GM10847 (cell line): ENCODE results near the gene TP53I3.

Source experiments
- POLR2A ChIP-seq: IDR thresholded peaks from 2 replicates; pipeline ENCODE4 v1.6.1; 2011; ENCODE audit not compliant: insufficient read length; ENCODE audit errors: extremely low read depth

TP53I3 gene

DNA sequence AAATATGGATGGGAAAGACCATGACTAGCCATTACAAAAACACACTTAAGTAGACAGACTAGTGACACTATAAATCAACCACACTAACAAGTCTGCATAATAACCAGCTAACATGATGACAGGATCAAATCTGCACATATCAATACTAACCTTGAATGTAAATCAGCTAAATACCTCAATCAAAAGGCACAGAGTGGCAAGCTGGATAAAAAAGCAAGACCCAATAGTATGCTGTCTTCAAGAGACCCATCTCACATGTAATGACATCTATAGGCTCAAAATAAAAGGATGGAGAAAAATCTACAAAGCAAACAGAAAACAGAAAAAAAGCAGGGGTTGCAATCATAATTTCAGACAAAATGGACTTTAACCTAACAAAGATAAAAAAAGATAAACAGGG, 22.2 kb upstream of the TP53I3 start:
- no peak for TF ChIP-seq POLR2A

DNA sequence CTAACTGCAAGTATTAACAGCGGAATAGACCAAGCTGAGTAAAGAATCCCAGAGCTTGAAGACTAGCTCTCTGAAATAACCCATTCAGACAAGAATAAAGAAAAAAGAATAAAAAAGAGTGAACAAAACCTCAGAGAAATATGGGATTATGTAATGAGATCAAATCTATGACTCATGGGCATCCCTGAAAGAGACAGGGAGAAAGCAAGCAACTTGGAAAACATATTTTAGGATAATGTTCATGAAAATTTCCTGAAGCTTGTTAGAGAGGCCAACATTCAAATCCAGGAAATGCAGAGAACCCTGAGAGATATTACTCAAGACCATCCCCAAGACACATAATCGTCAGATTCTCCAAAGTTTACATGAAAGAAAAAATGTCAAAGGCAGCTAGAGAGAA, 21.2 kb upstream of the TP53I3 start:
- no peak for TF ChIP-seq POLR2A

DNA sequence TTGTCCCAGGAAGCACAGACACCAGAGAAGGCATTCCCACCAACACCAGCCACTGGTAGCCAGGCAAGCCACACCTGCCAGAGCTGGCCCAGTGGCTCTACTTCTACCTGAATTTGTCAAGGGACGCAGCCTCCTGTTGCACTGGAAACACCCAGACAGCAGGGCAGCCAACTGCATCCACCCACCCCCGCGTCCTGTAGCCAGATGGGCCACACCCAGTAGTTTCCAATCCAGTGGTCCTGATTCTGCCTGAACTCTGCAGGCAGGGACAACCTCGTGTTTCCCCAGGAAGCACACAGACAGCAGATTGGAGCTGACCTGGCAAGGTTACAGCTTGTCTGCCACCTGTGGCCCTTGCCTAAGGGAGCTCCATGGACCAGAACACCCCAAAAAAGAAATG, 20.3 kb upstream of the TP53I3 start:
- TF ChIP-seq POLR2A = no peak

DNA sequence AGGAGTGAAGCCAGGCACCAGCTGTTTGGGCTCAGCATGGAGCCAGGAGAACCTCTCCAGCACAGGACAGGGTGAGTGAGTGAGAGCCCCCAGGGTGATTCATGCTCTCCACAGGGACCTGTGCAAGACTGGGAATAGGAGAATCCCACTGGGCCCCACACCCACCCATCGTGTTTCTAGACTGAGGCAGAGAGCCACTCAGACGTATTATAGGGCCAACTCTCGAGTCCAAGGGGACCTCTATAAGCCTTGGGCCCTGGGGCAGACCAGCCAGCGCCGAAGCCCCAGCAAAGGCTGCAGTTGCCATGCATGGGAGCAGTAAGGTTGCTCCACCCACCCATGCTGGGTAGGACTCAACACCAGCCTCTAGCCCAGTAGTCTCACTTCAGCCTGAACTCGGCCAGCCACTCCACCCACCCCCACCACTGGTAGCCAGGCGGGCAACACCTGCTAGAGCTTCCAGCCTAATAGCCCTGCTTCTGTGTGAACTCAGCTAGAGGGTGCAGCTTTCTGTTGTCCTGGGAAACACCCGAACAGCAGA, 19.5 kb upstream of the TP53I3 start:
- no peak for TF ChIP-seq POLR2A

DNA sequence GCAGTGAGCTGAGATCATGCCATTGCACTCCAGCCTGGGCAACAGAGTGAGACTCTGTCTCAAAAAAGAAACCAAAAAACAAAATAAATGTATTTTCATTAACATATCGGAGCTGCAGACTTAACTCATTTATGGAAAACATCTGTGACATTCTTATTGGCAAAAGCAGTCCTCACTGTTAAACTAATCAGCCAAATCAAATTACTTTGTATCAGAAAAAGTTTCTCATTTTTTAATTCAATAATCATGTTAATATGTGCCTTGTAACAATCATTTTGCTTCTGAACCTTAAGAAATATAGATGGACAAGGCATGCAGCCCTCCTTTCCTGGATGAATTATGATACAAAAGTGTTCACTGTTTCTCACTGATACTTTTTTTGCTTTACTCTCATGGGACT, 18.0 kb upstream of the TP53I3 start:
- no peak for TF ChIP-seq POLR2A

DNA sequence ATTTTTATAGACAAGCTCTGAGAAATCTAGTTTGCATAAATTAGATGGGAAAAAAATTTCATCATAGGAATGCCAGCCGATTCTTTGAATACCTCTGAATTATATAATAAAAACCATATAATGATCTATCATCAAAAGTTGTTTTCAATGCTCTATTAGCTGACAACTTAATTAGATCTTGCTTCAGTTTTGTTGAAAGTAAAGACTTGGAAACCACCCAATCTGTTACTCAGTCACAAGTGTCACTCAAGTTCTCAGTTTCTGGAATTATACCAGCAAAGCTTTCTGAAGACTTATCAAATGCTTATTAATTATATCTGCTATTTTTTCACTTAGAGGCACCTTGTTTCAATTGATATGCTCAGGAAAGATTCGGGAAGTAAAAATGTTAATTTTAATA, 17.4 kb upstream of the TP53I3 start:
- no peak for TF ChIP-seq POLR2A

DNA sequence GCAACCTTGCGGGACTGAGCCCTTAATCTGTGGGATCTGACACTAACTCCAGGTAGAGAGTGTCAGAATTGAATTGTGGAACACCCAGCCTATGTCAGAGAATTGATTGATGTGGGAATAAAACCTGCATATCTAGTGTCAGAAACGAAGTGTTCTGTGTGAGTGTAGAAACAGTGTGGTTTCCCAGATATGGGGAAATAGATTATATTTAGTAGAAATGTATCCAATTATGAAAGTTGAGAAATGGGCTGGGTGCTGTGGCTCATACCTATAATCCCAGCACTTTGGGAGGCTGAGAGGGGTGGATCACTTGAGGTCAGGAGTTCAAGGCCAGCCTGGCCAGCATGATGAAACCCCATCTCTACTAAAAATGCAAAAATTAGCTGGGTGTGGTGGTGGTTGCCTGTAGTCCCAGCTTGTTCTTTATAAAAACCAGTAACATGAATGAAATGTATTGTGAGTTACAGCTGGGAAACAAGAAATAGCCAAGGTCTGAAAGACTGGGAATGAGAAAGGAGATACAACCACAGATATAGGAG, 4.3 kb upstream of the TP53I3 start:
- TF ChIP-seq POLR2A = no peak

DNA sequence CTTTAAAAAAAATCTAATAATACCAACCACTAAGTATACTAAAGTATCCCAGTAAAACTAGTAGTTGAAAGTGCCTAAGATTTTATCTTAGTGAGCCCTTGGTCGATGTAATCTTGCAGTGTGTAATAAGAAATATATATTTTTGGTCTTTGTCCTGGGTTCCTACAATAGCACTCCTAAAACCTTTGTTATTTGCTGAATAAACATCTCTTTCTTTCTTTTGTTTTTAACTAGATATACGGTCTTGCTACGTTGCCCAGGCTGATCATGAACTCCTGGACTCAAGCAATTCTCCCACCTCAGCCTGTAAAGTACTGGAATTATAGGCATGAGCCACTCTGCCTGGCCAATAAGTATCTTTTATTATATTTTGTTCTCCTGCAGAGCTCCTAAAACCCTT, 2.4 kb upstream of the TP53I3 start:
- no peak for TF ChIP-seq POLR2A

DNA sequence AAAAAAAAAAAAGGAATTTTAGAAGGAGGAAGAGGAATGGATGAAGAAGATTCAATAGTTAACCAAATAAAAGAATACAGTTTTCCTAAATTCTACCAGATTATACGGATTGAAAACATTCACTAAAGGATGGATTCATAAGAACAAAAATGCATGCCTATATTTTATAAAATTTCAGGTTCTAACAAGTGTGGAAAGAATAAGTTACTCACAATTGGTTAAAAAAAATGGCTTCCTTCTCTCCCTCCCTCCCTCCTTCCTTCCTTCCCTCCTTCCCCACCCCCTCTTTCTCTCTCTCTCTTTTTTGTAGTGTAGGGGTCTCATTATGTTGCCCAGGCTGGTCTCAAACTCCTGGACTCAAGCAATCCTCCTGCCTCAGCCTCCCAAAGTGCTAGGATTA, 1.6 kb upstream of the TP53I3 start:
- no peak for TF ChIP-seq POLR2A

DNA sequence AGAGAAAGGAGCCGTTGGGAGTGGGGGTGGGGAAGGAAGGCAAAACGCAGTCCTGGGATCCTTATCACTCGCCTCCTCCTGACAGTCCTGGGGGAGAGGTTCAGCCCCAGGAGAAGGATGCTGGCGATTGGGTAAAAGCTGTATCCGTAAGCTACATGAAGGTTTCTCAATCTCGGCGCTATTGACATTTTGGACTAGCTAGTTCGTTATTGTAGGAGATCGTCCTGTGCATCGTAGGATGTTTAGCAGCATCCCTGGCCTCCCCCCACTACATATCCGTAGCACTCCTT, 511 bp upstream of the TP53I3 start:
- TF ChIP-seq POLR2A = no peak

DNA sequence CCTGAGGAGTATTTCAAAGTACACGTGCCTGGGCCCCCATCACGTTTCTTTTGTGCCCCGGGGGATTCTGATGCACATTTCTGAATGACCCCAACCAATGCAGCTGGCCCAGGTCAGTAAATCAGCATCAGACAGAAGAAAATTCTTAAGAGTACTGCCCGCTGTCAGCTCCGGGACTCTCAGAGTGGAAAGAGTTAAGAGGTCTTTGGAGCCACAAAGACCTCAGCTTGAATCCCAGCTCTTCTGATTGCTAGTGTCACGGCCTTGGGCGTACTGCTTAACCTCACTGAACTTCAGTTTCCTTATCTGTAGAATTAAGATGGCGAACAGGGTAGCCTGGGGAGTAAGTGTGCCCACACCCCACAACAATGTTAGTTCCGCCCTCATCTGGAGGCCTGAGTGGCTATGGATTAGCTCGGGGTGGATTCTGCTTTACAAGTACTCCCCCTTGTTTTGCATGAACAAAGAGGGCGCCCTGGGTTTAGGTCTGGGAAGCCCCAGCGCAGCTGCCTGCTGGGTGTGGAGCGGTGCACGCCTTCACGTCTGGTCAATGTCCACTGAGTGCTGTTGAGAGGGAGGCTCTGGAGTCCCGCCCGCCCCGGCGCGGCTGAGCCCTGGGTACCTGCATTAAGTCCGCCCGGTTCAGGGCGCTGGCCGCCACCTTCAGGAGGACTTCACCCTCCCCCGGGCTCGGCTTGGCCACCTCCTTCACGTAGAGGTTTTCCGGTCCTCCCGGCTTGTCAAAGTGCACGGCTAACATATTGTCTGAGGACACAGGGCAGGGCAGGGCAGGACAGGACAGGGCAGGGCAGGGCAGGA, 858 bp downstream of the TP53I3 start:
- peak; percentile 52 for TF ChIP-seq POLR2A

DNA sequence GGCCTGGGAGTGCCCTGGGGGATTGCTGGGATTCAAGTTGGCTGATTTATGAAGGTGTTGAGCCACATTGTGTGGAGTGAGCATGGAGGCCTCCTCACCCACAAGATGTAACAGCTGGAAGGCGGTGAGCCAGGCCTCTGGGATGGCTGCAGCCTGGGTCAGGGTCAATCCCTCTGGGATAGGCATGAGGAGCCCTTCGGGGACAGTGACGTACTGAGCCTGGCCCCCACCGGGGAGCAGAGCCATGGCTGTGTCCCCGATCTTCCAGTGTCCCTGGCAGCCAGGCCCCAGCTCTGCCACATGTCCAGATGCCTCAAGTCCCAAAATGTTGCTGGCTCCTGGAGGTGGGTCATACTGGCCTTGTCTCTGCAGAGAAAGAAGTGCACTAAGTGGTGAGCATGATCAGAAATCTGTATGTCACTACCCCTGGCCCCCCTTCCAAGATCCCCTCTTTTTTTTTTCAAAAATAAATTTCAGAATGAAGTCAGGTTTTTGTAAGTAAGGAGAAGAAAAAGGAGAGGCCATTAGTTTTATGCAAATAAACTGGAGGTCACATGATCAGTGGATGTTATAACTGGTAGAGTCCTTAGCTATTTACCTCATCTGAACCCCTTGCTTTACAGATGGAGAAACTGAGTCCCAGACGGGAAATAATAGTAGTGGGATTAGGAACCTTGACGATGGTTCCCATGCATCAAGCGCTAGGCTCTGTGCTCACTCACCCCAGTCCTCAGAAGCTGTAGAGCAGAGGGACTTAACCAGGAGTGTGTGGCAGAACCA, 1.7 kb downstream of the TP53I3 start:
- no peak for TF ChIP-seq POLR2A

DNA sequence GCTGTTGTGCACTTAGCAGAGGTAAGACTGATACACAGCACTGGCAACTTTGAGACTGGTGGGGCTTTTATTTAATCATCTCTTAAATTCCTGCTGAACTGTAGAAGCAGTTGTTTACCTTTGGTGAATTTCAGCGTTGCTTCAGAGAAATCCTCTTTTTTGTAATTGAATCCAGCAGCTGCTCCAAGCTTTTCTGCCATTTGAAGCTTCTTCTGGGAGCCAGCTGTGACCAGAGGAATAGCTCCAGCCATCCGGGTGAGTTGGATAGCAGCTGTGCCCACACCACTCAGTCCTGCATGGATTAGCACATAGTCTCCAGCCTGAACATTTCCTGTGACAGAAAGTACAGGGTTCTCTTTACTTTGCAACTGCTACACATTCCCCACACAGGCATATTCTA, 3.9 kb downstream of the TP53I3 start:
- no peak for TF ChIP-seq POLR2A

DNA sequence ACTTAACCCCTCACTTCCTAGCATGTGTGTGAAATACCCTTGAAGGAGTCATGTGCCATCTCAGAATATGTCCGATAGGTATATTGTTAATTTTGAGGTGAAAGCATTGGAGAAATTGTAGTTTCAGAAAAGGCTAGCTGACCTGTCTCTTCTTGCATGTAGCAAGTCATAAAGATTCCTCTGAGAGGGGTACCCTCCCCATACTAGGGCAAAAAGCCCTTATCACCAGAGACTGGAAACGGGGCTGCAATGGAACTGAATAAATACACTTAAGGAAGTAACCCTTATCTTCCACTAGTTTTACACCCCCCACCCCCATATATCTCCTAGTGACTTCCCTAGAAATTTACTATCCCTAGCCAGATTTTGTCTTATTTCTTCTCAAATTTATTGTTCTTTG, 6.8 kb downstream of the TP53I3 start:
- no peak for TF ChIP-seq POLR2A

DNA sequence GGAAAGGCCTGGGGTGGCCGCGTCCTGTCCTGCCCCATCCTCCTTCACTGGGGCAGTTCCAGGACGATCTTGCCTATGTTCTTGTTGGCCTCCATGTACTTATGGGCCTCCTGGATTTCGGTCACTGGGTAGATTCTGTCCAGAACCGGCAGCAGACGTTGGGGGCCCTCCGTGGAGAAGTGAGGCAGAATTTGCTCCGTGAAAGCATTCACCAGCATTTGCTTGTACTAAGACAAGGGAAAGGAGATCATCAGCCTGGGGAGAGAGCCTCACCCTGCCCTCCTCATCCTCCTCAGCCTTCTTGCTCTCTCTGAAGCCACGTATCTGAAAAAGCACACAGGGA, 7.1 kb downstream of the TP53I3 start:
- no peak for TF ChIP-seq POLR2A

DNA sequence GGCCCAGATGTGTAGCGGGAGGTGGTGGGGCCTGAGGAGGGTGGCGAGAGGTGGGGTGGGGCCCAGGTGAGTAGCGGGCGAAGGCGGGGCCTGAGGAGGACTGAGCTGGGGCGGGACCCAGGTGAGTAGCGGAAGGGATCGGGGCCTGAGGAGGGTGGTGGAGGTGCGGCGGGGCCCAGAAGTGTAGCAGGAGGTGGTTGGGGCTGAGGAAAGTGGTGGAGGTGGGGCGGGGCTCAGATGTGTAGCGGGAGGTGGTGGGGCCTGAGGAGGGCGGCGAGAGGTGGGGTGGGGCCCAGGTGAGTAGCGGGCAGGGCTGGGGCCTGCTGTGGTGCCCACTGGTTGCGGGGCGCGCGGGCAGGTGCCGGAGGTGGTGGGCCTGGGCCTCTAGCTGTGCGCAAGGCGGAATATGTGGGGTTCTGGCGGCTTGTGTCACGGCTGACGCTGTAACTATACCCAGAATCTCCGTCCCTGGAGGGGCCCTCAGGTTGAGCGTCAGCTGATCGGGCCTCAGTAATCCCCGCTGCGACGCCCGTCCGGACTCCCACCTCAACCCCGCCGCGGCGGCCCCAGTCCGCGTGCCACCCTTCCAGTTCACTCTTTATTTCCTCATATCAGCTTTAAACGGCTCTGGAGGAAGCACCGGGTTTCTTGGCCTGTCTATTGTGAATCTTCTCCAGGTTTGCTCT, 7.6 kb downstream of the TP53I3 start:
- no peak for TF ChIP-seq POLR2A
